IMR-90 (cell line): ENCODE data around the gene ZFPL1. TPM values are rescaled to one million over a fixed set of nuclear protein-coding genes. Genes with fewer than 3 reads are reported as not detected.

ENCODE experiments used
- ATAC-seq: fragments of 200-7000 bp; cut with Tn5 transposase; 2 replicates; pipeline ENCODE4 v1.9.1; 2020; ENCODE audit warnings: low read depth, mild to moderate bottlenecking, moderate library complexity
- Bru-seq: library from RNA; stranded (reverse); fragments of 400-500 nt; gene quantifications from one replicate; lab custom pipeline; 2021; lab: Mats Ljungman, UMichigan
- BruChase-seq, 2 experiments: library from RNA; stranded (reverse); fragments of 400-500 nt; gene quantifications; one replicate each; lab custom pipeline; 2021; lab: Mats Ljungman, UMichigan
- BruUV-seq: library from RNA; stranded (reverse); fragments of 400-500 nt; replicated peaks from 2 replicates; lab custom pipeline; 2021; lab: Mats Ljungman, UMichigan
- CTCF ChIA-PET: fragments of 300-600 bp; formaldehyde crosslinking; extraction: SDS; loops from one replicate; lab custom pipeline; 2021; ENCODE audit warnings: antibody characterized with exemption; lab: Yijun Ruan, JAX
- POLR2A ChIA-PET: fragments of 300-600 bp; sonication (Branson Sonifier 250); formaldehyde crosslinking; loops from one replicate; lab custom pipeline; 2022; ENCODE audit warnings: antibody characterized with exemption; ENCODE audit not compliant: unreplicated experiment; lab: Charles Lee
- DNase-seq: peaks from one replicate; pipeline ENCODE4 v3.0.0; 2013
- H2AFZ ChIP-seq: replicated peaks from 2 replicates; pipeline ENCODE3; 2013; ENCODE audit warnings: low read length, mild to moderate bottlenecking; ENCODE audit not compliant: poor library complexity
- H2AK5ac ChIP-seq: 2 replicates; pipeline ENCODE4 v1.6.1; 2013; ENCODE audit warnings: low read depth, low read length, inconsistent platforms
- H2AK9ac ChIP-seq: replicated peaks from 2 replicates; pipeline ENCODE3; 2013; ENCODE audit warnings: mild to moderate bottlenecking, low read depth, low read length, moderate library complexity; ENCODE audit not compliant: poor library complexity
- H2BK120ac ChIP-seq: 2 replicates; pipeline ENCODE4 v1.6.1; 2013; ENCODE audit warnings: low read depth, low read length, inconsistent platforms
- H2BK15ac ChIP-seq: 3 replicates; pipeline ENCODE4 v1.6.1; 2013; ENCODE audit warnings: low read depth, low read length, inconsistent platforms
- H2BK20ac ChIP-seq: 2 replicates; pipeline ENCODE4 v1.6.1; 2013; ENCODE audit warnings: low read depth, mild to moderate bottlenecking, inconsistent platforms, low read length, moderate library complexity
- H2BK5ac ChIP-seq: 2 replicates; pipeline ENCODE4 v1.6.1; 2013; ENCODE audit warnings: mild to moderate bottlenecking, low read depth, low read length, inconsistent platforms; ENCODE audit not compliant: poor library complexity, severe bottlenecking
- H3K14ac ChIP-seq: replicated peaks from 2 replicates; pipeline ENCODE4 v1.6.1; 2013; ENCODE audit warnings: low read depth, low read length, inconsistent platforms
- H3K18ac ChIP-seq: 2 replicates; pipeline ENCODE4 v1.6.1; 2013; ENCODE audit warnings: low read depth, low read length, control low read depth
- H3K23ac ChIP-seq: 2 replicates; pipeline ENCODE4 v1.6.1; 2013; ENCODE audit warnings: low read depth, low read length, inconsistent platforms
- H3K27ac ChIP-seq: 2 replicates; pipeline ENCODE4 v1.5.1; 2013; ENCODE audit warnings: mild to moderate bottlenecking, control low read depth, low read length; ENCODE audit not compliant: insufficient read depth
- H3K27me3 ChIP-seq: 2 replicates; pipeline ENCODE4 v1.6.1; 2013; ENCODE audit warnings: low read length; ENCODE audit not compliant: control insufficient read depth, insufficient read depth
- H3K36me3 ChIP-seq: 2 replicates; pipeline ENCODE4 v1.6.1; 2013; ENCODE audit warnings: low read length, mixed read lengths; ENCODE audit not compliant: control insufficient read depth, insufficient read depth
- H3K4ac ChIP-seq: 2 replicates; pipeline ENCODE4 v1.6.1; 2013; ENCODE audit warnings: low read depth, low read length, inconsistent platforms
- H3K4me1 ChIP-seq: 2 replicates; pipeline ENCODE4 v1.6.1; 2013; ENCODE audit warnings: low read length, mixed read lengths; ENCODE audit not compliant: control insufficient read depth, insufficient read depth
- H3K4me2 ChIP-seq: 2 replicates; pipeline ENCODE4 v1.6.1; 2013; ENCODE audit warnings: low read depth, mild to moderate bottlenecking, control low read depth, low read length, moderate library complexity
- H3K4me3 ChIP-seq: 2 replicates; pipeline ENCODE4 v1.5.1; 2013; ENCODE audit warnings: low read depth, mild to moderate bottlenecking, control low read depth, low read length, moderate library complexity; ENCODE audit not compliant: insufficient read depth
- H3K56ac ChIP-seq: 2 replicates; pipeline ENCODE4 v1.6.1; 2013; ENCODE audit warnings: low read length, inconsistent platforms; ENCODE audit not compliant: insufficient read depth; ENCODE audit errors: extremely low read depth
- H3K79me1 ChIP-seq, 2 experiments: 2 replicates each; pipeline ENCODE4 v1.6.1; 2013; ENCODE audit warnings: low read length in 2 of 2, inconsistent platforms in 1 of 2, low read depth in 1 of 2
- H3K9ac ChIP-seq: 2 replicates; pipeline ENCODE4 v1.6.1; 2013; ENCODE audit warnings: low read depth, low read length, control low read depth
- H3K9me1 ChIP-seq: 2 replicates; pipeline ENCODE4 v1.6.1; 2013; ENCODE audit warnings: low read length, inconsistent platforms; ENCODE audit not compliant: insufficient read depth
- H3K9me3 ChIP-seq: 2 replicates; pipeline ENCODE4 v1.6.1; 2013; ENCODE audit warnings: low read length; ENCODE audit not compliant: control insufficient read depth, insufficient read depth
- H4K20me1 ChIP-seq: 2 replicates; pipeline ENCODE4 v1.6.1; 2013; ENCODE audit warnings: low read length, inconsistent platforms; ENCODE audit not compliant: insufficient read depth
- H4K5ac ChIP-seq: 2 replicates; pipeline ENCODE4 v1.6.1; 2013; ENCODE audit warnings: mild to moderate bottlenecking, low read depth, low read length, control low read depth
- H4K8ac ChIP-seq, 2 experiments: 2 replicates each; pipeline ENCODE4 v1.6.1; 2013; ENCODE audit warnings: low read depth in 2 of 2, low read length in 2 of 2, control low read depth in 1 of 2, inconsistent platforms in 1 of 2
- H4K91ac ChIP-seq: 2 replicates; pipeline ENCODE4 v1.6.1; 2013; ENCODE audit warnings: low read depth, low read length, inconsistent platforms; ENCODE audit not compliant: insufficient read depth
- BHLHE40 ChIP-seq: fragments of 150-350 bp; IDR thresholded peaks from 2 replicates; pipeline ENCODE4 v1.6.1; 2016; ENCODE audit warnings: mild to moderate bottlenecking, low read depth, low read length
- CEBPB ChIP-seq: IDR thresholded peaks from 2 replicates; pipeline ENCODE4 v1.6.1; 2012; ENCODE audit warnings: low read depth, low read length, improper control_type of control experiment
- CHD1 ChIP-seq: IDR thresholded peaks from 2 replicates; pipeline ENCODE4 v1.6.1; 2012; ENCODE audit warnings: low read depth, low read length, improper control_type of control experiment
- MAFK ChIP-seq: IDR thresholded peaks from 2 replicates; pipeline ENCODE4 v1.6.1; 2012; ENCODE audit warnings: low read depth, low read length, improper control_type of control experiment
- MAZ ChIP-seq: IDR thresholded peaks from 2 replicates; pipeline ENCODE4 v1.6.1; 2012; ENCODE audit warnings: low read depth, mild to moderate bottlenecking, low read length, improper control_type of control experiment, moderate library complexity, borderline replicate concordance
- MXI1 ChIP-seq: IDR thresholded peaks from 2 replicates; pipeline ENCODE4 v1.6.1; 2012; ENCODE audit warnings: low read depth, mild to moderate bottlenecking, low read length, moderate library complexity, borderline replicate concordance
- NFE2L2 ChIP-seq: fragments of 150-350 bp; IDR thresholded peaks from 2 replicates; pipeline ENCODE4 v1.6.1; 2016; ENCODE audit warnings: low read depth, mild to moderate bottlenecking, low read length
- RAD21 ChIP-seq: IDR thresholded peaks from 2 replicates; pipeline ENCODE4 v1.6.1; 2012; ENCODE audit warnings: low read length, improper control_type of control experiment
- RCOR1 ChIP-seq: IDR thresholded peaks from 2 replicates; pipeline ENCODE4 v1.6.1; 2012; ENCODE audit warnings: mild to moderate bottlenecking, low read length, improper control_type of control experiment; ENCODE audit not compliant: insufficient replicate concordance
- RFX5 ChIP-seq: IDR thresholded peaks from 2 replicates; pipeline ENCODE4 v1.8.0; 2012; ENCODE audit warnings: low read depth, mild to moderate bottlenecking, low read length, moderate library complexity
- SMC3 ChIP-seq: fragments of 150-350 bp; IDR thresholded peaks from 2 replicates; pipeline ENCODE4 v1.6.1; 2016; ENCODE audit warnings: low read depth, mild to moderate bottlenecking, antibody characterized with exemption, low read length, moderate library complexity
- WGBS, 2 experiments: methylation state at CpG; one replicate each; pipeline versions ENCODE4 v1.1.5 to v1.1.7; 2013; ENCODE audit warnings: missing lambda C conversion rate in 2 of 2; ENCODE audit not compliant: insufficient read length in 1 of 2; ENCODE audit errors: extremely low coverage in 2 of 2; 5-methylcytosine and 5-hydroxymethylcytosine counted together
- dilution Hi-C: fragments of 300-500 bp; cut with HindIII; formaldehyde crosslinking; loops from one replicate; pipeline ENCODE4 v1.14.3; 2018; ENCODE audit warnings: low sequenced_read_pairs; ENCODE audit not compliant: unreplicated experiment
- in situ Hi-C: fragments of 300-500 bp; cut with MboI; formaldehyde crosslinking; loops from 3 replicates; pipeline ENCODE4 v1.14.3; 2019; ENCODE audit warnings: low sequenced_read_pairs, inconsistent platforms, mixed read lengths
- intact Hi-C: fragments of 100-400 bp; cut with micrococcal nuclease; formaldehyde crosslinking; loops from 2 replicates; pipeline ENCODE4 v1.10.0; 2022
- long read RNA-seq: library from polyadenylated mRNA; unstranded; transcript quantifications from one replicate; pipeline ENCODE4 v2.0.0, GENCODE V29; 2021; ENCODE audit not compliant: unreplicated experiment
- polyA plus RNA-seq, 3 experiments: library from polyadenylated mRNA; depleted of rRNA; stranded (reverse); fragments of >200 nt; gene quantifications; 2 replicates each; pipeline ENCODE4 v1.2.3, GENCODE V29; 2012; ENCODE audit warnings: low replicate concordance in 1 of 3
- total RNA-seq: library from RNA; depleted of rRNA; stranded (reverse); fragments of >200 nt; gene quantifications from 2 replicates; pipeline ENCODE4 v1.2.3, GENCODE V29; 2012; rRNA removed
- TF ChIP-seq, protein P1 (sequence below): fragments of 150-350 bp; IDR thresholded peaks from 2 replicates; pipeline ENCODE4 v1.6.1; 2017; ENCODE audit warnings: mild to moderate bottlenecking, antibody characterized with exemption, low read length, low read depth
- TF ChIP-seq, protein P2 (sequence below): fragments of 150-350 bp; IDR thresholded peaks from 2 replicates; pipeline ENCODE4 v1.6.1; 2016; ENCODE audit warnings: low read depth, mild to moderate bottlenecking, low read length, moderate library complexity, borderline replicate concordance

Gene ZFPL1
- 24.0 and 27.2 TPM in 2 replicates for total RNA-seq
- 67.5 and 75.6 TPM in 2 replicates for polyA plus RNA-seq (2012; rRNA removed)
- 38.1 and 65.8 TPM in 2 replicates for polyA plus RNA-seq (2012; cell fraction: cytosol; rRNA removed)
- 88.1 and 130 TPM in 2 replicates for polyA plus RNA-seq (2012; cell fraction: nucleus; rRNA removed; ENCODE audit: low replicate concordance)
- Bru-seq, nascent RNA: percentile 71 among the genes with signal in this experiment
- percentile 71 among the genes with signal in this experiment for BruChase-seq, experiment 1, labeled RNA remaining after a 6-hour chase
- BruChase-seq, experiment 2, labeled RNA remaining after a 2-hour chase: percentile 68 among the genes with signal in this experiment
- long read RNA-seq, transcript ZFPL1-201 (8 exons, 1,371 nt): major isoform, 24 of 43 reads
- long read RNA-seq, partial matches to known transcripts: 10 of 43 reads
- long read RNA-seq, other reads (novel, unspliced or antisense): 6 of 43 reads

- Histone ChIP-seq H4K20me1 (no peaks in the 10 kb centered on the region; the same call in 1 of the 2 replicates), H4K5ac (peak within 1 kb of the TSS; percentile 99), H2BK120ac (peak within 1 kb of the TSS; percentile 91), H3K9ac (peak within 1 kb of the TSS; percentile 99), H2BK5ac (peak within 1 kb of the TSS; percentile 98), H3K4me3 (peak within 1 kb of the TSS; percentile 89), H3K9me3 (no peaks in the 10 kb centered on the region), H4K91ac (peak within 1 kb of the TSS; percentile 98), H3K4me2 (peak within 1 kb of the TSS; percentile 95), H3K27me3 (no peaks in the 10 kb centered on the region), H3K4ac (peak within 1 kb of the TSS; percentile 99), H3K18ac (peak within 1 kb of the TSS; percentile 97), H2BK15ac (peak within 1 kb of the TSS; percentile 65; the same call in 1 of the 3 replicates), H3K4me1 (peaks cover 4% of the 10 kb centered on the region; the same call in 1 of the 2 replicates), H3K56ac (peak within 1 kb of the TSS; percentile 90), H2AFZ (peak within 1 kb of the TSS; percentile 95), H2AK5ac (peak within 1 kb of the TSS; percentile 93), H4K8ac (peak within 1 kb of the TSS; percentile 93 to 99), H3K23ac (peak within 1 kb of the TSS; percentile 93; the same call in 1 of the 2 replicates), H3K36me3 (peaks cover 29% of the 10 kb centered on the region), H3K79me1 (peaks cover 41 to 60% of the 10 kb centered on the region in 2 experiments), H3K14ac (peak within 1 kb of the TSS; percentile 99), H3K27ac (peak within 1 kb of the TSS; percentile 100), H3K9me1 (no peaks in the 10 kb centered on the region; the same call in 1 of the 2 replicates), H2BK20ac (no peak within 1 kb of the TSS), H2AK9ac (peak within 1 kb of the TSS; percentile 94)
- CTCF ChIA-PET: no interaction called here
- ATAC-seq (peak; percentile 93), DNase-seq (peak; percentile 94)
- WGBS, 2 experiments: 0% methylated on average over 39 of the region's 79 CpGs; no CpG with 5 or more reads in 1 of the 2 experiments
- BruUV-seq: no TSS peak
- POLR2A ChIA-PET: no interaction called here
- intact Hi-C loops (loop anchor here (1.0 to 2.0 kb wide), 2 partner anchors 12 to 43 kb away; partner anchors contain the start of genes SAC3D1 and VPS51), in situ Hi-C loops (no loop called here), dilution Hi-C loops (no loop called here)
- TF ChIP-seq, protein P1, sequence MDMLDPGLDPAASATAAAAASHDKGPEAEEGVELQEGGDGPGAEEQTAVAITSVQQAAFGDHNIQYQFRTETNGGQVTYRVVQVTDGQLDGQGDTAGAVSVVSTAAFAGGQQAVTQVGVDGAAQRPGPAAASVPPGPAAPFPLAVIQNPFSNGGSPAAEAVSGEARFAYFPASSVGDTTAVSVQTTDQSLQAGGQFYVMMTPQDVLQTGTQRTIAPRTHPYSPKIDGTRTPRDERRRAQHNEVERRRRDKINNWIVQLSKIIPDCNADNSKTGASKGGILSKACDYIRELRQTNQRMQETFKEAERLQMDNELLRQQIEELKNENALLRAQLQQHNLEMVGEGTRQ: peak; percentile 38; the same call in 1 of the 2 replicates
- TF ChIP-seq RAD21: no peak; the same call in 1 of the 2 replicates
- TF ChIP-seq NFE2L2: no peak
- TF ChIP-seq MAZ: peak; percentile 69; the same call in 1 of the 2 replicates
- no peak for TF ChIP-seq BHLHE40
- no peak for TF ChIP-seq MAFK
- no peak for TF ChIP-seq CHD1
- TF ChIP-seq RCOR1: no peak
- TF ChIP-seq MXI1: peak; percentile 98
- TF ChIP-seq, protein P2, sequence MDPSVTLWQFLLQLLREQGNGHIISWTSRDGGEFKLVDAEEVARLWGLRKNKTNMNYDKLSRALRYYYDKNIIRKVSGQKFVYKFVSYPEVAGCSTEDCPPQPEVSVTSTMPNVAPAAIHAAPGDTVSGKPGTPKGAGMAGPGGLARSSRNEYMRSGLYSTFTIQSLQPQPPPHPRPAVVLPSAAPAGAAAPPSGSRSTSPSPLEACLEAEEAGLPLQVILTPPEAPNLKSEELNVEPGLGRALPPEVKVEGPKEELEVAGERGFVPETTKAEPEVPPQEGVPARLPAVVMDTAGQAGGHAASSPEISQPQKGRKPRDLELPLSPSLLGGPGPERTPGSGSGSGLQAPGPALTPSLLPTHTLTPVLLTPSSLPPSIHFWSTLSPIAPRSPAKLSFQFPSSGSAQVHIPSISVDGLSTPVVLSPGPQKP: 0 out of 2 replicates have a peak, but pooled peaks have one; percentile 9
- no peak for TF ChIP-seq RFX5
- TF ChIP-seq SMC3: no peak
- peak; percentile 36; the same call in 1 of the 2 replicates for TF ChIP-seq CEBPB
Measured at GRCh38 chr11:65083834-65084597, at the start of gene ZFPL1, which contains the start of gene CDCA5. Gene ZFPL1 (plus strand): TSS chr11:65084222. CDS start chr11:65084699, 477 bp downstream. Gene CDCA5 (minus strand): TSS chr11:65084040. CDS start chr11:65083978, 62 bp downstream.
